Lower lobe of right lung (tissue), 2 donors: Measurements from ENCODE around the gene EPM2A. TPM values are rescaled to one million over a fixed set of nuclear protein-coding genes. Genes with fewer than 3 reads are reported as not detected.
"Not testable (repeated sequence)": the region's sequence is repeated elsewhere in the genome, so short reads cannot be mapped to it uniquely, and the experiment has no call there.

Source experiments
- ATAC-seq, 2 donors: fragments of 200-7000 bp; cut with Tn5 transposase; one replicate each; pipeline ENCODE4 v1.9.1; 2020 to 2022; ENCODE audit warnings: mild to moderate bottlenecking in 2 of 2, moderate library complexity in 2 of 2
- DNase-seq: peaks from one replicate; pipeline ENCODE4 v3.0.0-alpha.2; 2020
- H3K27ac ChIP-seq: fragments of 200-600 bp; one replicate; pipeline ENCODE4 v1.8.0; 2022
- H3K27me3 ChIP-seq: fragments of 200-600 bp; one replicate; pipeline ENCODE4 v1.8.0; 2022; ENCODE audit warnings: low read depth
- H3K36me3 ChIP-seq: fragments of 200-600 bp; one replicate; pipeline ENCODE4 v1.8.0; 2022; ENCODE audit warnings: mild to moderate bottlenecking
- H3K4me1 ChIP-seq: fragments of 200-600 bp; one replicate; pipeline ENCODE4 v1.8.0; 2022
- H3K4me3 ChIP-seq: fragments of 200-600 bp; one replicate; pipeline ENCODE4 v1.8.0; 2022; ENCODE audit warnings: mild to moderate bottlenecking
- H3K9me3 ChIP-seq: fragments of 200-600 bp; one replicate; pipeline ENCODE4 v1.8.0; 2022
- CTCF ChIP-seq: fragments of 200-600 bp; IDR thresholded peaks from one replicate; pipeline ENCODE4 v1.8.0; 2022; ENCODE audit warnings: antibody characterized with exemption, mild to moderate bottlenecking
- intact Hi-C: fragments of 100-400 bp; cut with DNase I; formaldehyde crosslinking; loops from one replicate; pipeline ENCODE4 v1.11.0; 2022
- total RNA-seq: library from RNA; stranded (reverse); fragmentation: NEBNext Ultra II Directional; extraction: Animal tissue kit (Norgen Biotek cat#: 25700); gene quantifications from one replicate; pipeline ENCODE4 v1.2.1, GENCODE V29; 2021
- donor health status: DM: no; HTN: yes; CAD: no; lungs with severe emphysema.

The EPM2A gene
- total RNA-seq, 1 donor from 2014 or later: 10.6 TPM

- intact Hi-C loops: no loop called here
- Histone ChIP-seq H3K4me3 (no peak overlapping the region), H3K27ac (no peak overlapping the region), H3K27me3 (no peaks in the 10 kb centered on the region), H3K4me1 (peaks cover 4% of the 10 kb centered on the region), H3K36me3 (no peaks in the 10 kb centered on the region), H3K9me3 (no peaks in the 10 kb centered on the region)
- ATAC-seq (no peak), DNase-seq (no peak)
- no peak for TF ChIP-seq CTCF
Observed at GRCh38 chr6:145752638-145753037, 17.3 kb upstream of the EPM2A start.

GRCh38 chr6:145749632-145750031, 14.3 kb upstream of the EPM2A start:
- Histone ChIP-seq H3K27ac (no peak overlapping the region), H3K36me3 (no peaks in the 10 kb centered on the region), H3K9me3 (no peaks in the 10 kb centered on the region), H3K27me3 (no peaks in the 10 kb centered on the region), H3K4me1 (peaks cover 4% of the 10 kb centered on the region), H3K4me3 (no peak overlapping the region)
- DNase-seq (no peak), ATAC-seq (no peak)
- TF ChIP-seq CTCF: no peak
- intact Hi-C loops: no loop called here

GRCh38 chr6:145745861-145746260, 10.5 kb upstream of the EPM2A start:
- DNase-seq: no peak
- Histone ChIP-seq H3K36me3 (no peaks in the 10 kb centered on the region), H3K4me1 (peaks cover 4% of the 10 kb centered on the region), H3K9me3 (no peaks in the 10 kb centered on the region), H3K27ac (no peak overlapping the region), H3K4me3 (no peak overlapping the region), H3K27me3 (no peaks in the 10 kb centered on the region)
- intact Hi-C loops: no loop called here
- no peak for ATAC-seq
- TF ChIP-seq CTCF: no peak

- TF ChIP-seq CTCF: no peak
- intact Hi-C loops: no loop called here
Observed at GRCh38 chr6:145744619-145745018, 9.3 kb upstream of the EPM2A start.

GRCh38 chr6:145743332-145743731, 8.0 kb upstream of the EPM2A start:
- H3K4me1 ChIP-seq: no peaks in the 10 kb centered on the region
- DNase-seq (no peak), ATAC-seq (no peak)
- no peak overlapping the region for H3K27ac ChIP-seq
- no peaks in the 10 kb centered on the region for H3K36me3 ChIP-seq
- TF ChIP-seq CTCF: no peak
- no peaks in the 10 kb centered on the region for H3K9me3 ChIP-seq
- intact Hi-C loops: no loop called here
- H3K27me3 ChIP-seq: no peaks in the 10 kb centered on the region
- no peak overlapping the region for H3K4me3 ChIP-seq

More at GRCh38 chr6:145744619-145745018, 9.3 kb upstream of the EPM2A start:
- Histone ChIP-seq H3K4me3 (no peak overlapping the region), H3K4me1 (peaks cover under 1% of the 10 kb centered on the region), H3K27me3 (no peaks in the 10 kb centered on the region), H3K9me3 (no peaks in the 10 kb centered on the region), H3K27ac (no peak overlapping the region), H3K36me3 (no peaks in the 10 kb centered on the region)
- ATAC-seq (no peak), DNase-seq (no peak)

- H3K27me3 ChIP-seq, H3K36me3 ChIP-seq, DNase-seq, ATAC-seq, H3K4me3 ChIP-seq, H3K27ac ChIP-seq, H3K4me1 ChIP-seq, H3K9me3 ChIP-seq, intact Hi-C loops: not testable (repeated sequence)
Observed at GRCh38 chr6:145742472-145742871, 7.2 kb upstream of the EPM2A start.

- peaks cover 10% of the 10 kb centered on the region for H3K4me1 ChIP-seq
- H3K27ac ChIP-seq, H3K36me3 ChIP-seq, DNase-seq, H3K4me3 ChIP-seq, ATAC-seq, H3K9me3 ChIP-seq, intact Hi-C loops, H3K27me3 ChIP-seq: not testable (repeated sequence)
Observed at GRCh38 chr6:145739685-145740084, 4.4 kb upstream of the EPM2A start.
